HG03378 (cell line): ENCODE results near the gene DCAF10.
"Not testable (repeated sequence)": the region's sequence is repeated elsewhere in the genome, so short reads cannot be mapped to it uniquely, and the experiment has no call there.

Experiments used
- ATAC-seq: cut with Tn5 transposase; IDR thresholded peaks from one replicate; pipeline ENCODE4 v1.9.1; 2021; ENCODE audit warnings: mild to moderate bottlenecking, moderate library complexity; ENCODE audit not compliant: unreplicated experiment

Gene DCAF10

GRCh38 chr9:37906312-37907239 is 106.0 kb downstream of the DCAF10 start:
- ATAC-seq = no peak

GRCh38 chr9:37908283-37908682 is 107.7 kb downstream of the DCAF10 start:
- ATAC-seq = no peak

- no peak for ATAC-seq
Measured at GRCh38 chr9:37908698-37909186, 108.1 kb downstream of the DCAF10 start.

GRCh38 chr9:37909326-37909725 is 108.7 kb downstream of the DCAF10 start:
- no peak for ATAC-seq

- not testable (repeated sequence) for ATAC-seq
Measured at GRCh38 chr9:37909836-37910235, 109.2 kb downstream of the DCAF10 start.

GRCh38 chr9:37910271-37910670 is 109.7 kb downstream of the DCAF10 start:
- ATAC-seq = no peak

- ATAC-seq = no peak
Measured at GRCh38 chr9:37911271-37911681, 110.7 kb downstream of the DCAF10 start.

- ATAC-seq = peak; percentile 72
Measured at GRCh38 chr9:37913480-37914153, 113.0 kb downstream of the DCAF10 start.

- no peak for ATAC-seq
Measured at GRCh38 chr9:37914154-37914551, 113.6 kb downstream of the DCAF10 start.

- ATAC-seq = no peak
Measured at GRCh38 chr9:37914701-37915358, 114.2 kb downstream of the DCAF10 start.

GRCh38 chr9:37915911-37916470 is 115.4 kb downstream of the DCAF10 start:
- no peak for ATAC-seq

- ATAC-seq = no peak
Measured at GRCh38 chr9:37916471-37917312, 116.1 kb downstream of the DCAF10 start.
